Activated CD8-positive, alpha-beta memory T cell treated with anti-CD3 and anti-CD28 coated beads, Interleukin-2, amount 50 U/mL, for 48 hours (primary cell): Measurements from ENCODE around the gene RNF148.
"Not testable (repeated sequence)": the region's sequence is repeated elsewhere in the genome, so short reads cannot be mapped to it uniquely, and the experiment has no call there.

ENCODE experiments used
- DNase-seq: peaks from one replicate; pipeline ENCODE4 v3.0.0-alpha.2; 2020

The RNF148 gene

GRCh38 chr7:122689346-122690109 is 13.2 kb downstream of the RNF148 start:
- DNase-seq, result no peak

DNA sequence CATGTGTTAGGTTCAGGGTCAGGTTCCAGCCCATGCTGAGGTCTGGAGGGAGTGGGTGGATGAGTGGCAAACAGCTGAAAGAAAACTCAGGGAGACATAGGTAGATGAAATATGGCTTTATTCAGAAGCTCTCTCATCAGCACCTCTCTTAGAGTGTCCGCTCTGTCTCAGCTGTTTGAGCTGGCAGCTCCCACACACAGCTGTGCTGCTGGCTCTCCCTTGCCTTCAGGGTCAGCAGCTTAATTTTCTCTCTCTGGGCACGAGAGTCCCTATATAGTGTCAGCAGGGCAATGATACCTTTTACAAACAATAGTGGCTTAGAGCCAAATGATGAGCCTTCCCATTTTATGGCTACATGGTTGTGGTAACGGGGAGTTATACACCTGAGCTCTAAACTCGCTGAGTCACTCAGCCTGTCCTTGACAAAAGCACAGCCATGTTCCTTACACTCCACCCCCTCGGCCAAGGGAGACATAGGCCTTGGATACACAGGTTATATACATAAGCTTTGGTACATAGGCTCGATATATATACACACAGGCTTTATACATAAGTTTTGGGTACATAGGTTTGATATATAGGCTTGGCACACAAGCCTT is 14.2 kb downstream of the RNF148 start:
- DNase-seq, result no peak

- DNase-seq, result no peak
Observed at GRCh38 chr7:122686360-122686878, 16.3 kb downstream of the RNF148 start.

- no peak for DNase-seq
Observed at GRCh38 chr7:122684504-122684903, 18.2 kb downstream of the RNF148 start.

- DNase-seq, result no peak
Observed at GRCh38 chr7:122682815-122683550, 19.7 kb downstream of the RNF148 start.

DNA sequence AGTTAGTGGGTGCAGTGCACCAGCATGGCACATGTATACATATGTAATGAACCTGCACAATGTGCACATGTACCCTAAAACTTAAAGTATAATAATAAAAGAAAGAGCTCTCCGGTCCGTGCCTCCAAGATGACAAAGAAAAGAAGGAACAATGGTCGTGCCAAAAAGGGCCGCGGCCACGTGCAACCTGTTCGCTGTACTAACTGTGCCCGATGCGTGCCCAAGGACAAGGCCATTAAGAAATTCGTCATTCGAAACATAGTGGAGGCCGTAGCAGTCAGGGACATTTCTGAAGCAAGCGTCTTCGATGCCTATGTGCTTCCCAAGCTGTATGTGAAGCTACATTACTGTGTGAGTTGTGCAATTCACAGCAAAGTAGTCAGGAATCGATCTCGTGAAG is 21.5 kb downstream of the RNF148 start:
- DNase-seq, result not testable (repeated sequence)

DNA sequence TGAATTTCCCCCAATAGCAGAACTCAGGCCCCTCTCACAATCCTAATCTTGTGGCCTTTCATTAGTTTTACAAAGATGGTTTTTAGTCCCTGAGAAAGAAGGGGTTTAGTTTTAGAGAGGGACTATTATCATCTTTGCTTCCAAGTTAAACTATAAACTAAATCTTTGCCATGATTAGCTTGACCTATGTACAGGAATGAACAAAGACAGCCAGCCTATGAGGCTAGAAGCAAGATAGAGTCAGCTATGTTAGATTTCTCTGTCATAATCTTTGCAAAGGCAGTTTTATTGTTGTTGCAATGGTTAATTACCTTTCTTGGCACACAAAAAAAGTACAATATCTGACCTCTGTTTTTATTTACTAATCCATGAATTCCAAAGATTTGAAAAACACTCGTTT is 22.9 kb downstream of the RNF148 start:
- no peak for DNase-seq

GRCh38 chr7:122679269-122679709 is 23.4 kb downstream of the RNF148 start:
- not testable (repeated sequence) for DNase-seq

GRCh38 chr7:122677149-122677548 is 25.6 kb downstream of the RNF148 start:
- no peak for DNase-seq

DNA sequence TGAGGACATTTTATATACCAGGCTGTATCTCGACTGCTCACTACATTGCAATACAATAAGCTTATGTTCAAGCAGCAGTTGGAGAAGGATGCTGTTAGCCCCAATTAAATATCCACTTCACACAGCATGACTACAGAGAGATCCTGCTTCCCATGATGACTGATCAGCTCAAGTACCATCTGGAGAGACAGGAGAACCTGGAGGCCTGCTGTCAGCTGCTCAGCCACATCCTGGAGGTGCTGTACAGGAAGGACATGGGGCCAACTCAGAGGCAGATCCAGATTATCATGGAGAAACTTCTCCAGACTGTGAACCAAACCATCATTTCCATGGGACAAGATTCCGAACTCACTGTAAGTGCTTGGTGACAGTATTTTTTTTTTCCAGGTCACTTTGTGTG is 26.3 kb downstream of the RNF148 start:
- DNase-seq, result no peak

GRCh38 chr7:122675621-122676020 is 27.1 kb downstream of the RNF148 start:
- no peak for DNase-seq

- DNase-seq, result no peak
Observed at GRCh38 chr7:122675011-122675410, 27.7 kb downstream of the RNF148 start.

DNA sequence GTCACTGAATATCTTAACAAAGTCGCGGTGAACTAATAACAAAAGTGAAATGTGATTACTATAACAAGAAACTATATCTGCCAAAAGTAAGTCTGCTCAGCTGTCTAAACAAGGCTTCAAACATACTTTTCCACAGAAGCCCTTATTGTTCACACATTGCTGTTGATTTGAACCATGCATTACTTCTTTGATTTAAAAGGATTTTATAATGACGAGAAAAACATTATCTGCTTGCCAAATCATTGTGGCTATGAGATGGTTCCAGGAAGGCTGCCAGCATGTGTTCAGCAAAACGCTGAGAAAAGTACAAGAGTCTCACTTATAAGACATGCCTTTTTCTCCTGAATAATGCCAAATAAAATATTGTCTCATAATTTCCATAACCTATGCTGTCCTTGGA is 28.2 kb downstream of the RNF148 start:
- no peak for DNase-seq

- no peak for DNase-seq
Observed at GRCh38 chr7:122673951-122674350, 28.8 kb downstream of the RNF148 start.

DNA sequence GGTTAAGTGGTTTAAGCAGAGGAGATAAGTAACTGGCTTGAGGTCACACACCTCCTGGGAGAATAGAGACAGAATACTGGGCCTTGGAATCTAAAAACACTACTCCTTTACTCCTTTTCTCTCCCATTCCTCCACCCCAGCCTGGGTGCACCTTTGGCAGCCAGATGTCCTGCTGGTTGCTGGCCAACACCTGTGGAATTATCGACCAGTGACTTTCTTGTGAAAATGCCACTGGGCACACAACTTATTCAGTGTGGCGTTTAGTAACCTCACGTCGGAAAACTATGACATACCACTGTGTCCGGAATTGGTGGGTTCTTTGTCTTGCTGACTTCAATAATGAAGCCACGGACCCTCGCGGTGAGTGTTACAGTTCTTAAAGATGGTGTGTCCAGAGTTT is 30.2 kb downstream of the RNF148 start:
- DNase-seq, result no peak

GRCh38 chr7:122663733-122664132 is 39.0 kb downstream of the RNF148 start:
- no peak for DNase-seq

- DNase-seq, result no peak
Observed at GRCh38 chr7:122658856-122659255, 43.9 kb downstream of the RNF148 start.

DNA sequence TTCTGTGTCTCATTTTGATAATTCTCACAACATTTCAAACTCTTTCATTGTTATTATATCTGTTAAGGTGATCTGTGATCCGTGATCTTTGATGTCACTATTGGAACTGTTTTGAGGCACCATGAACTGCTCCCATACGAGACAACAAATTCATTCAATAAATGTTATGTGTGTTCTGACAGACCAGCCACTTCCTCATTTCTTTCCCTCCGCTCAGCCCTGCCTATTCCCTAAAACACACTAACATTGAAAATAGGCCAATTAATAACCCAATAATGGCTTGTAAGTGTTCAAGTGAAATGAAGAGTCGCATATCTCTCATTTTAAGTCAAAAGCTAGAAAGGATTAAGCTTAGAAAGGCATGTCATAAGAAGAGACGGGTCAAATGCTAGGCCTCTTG is 49.0 kb downstream of the RNF148 start:
- no peak for DNase-seq

- no peak for DNase-seq
Observed at GRCh38 chr7:122652876-122653275, 49.8 kb downstream of the RNF148 start.
